CD4-positive, alpha-beta T cell treated with Interferon alpha-2 for 1 hour (primary cell): ENCODE data around the gene PRPF40B.

Experiments used
- DNase-seq, 2 donors: peaks; one replicate each; pipeline ENCODE4 v3.0.0-alpha.2; 2020 to 2022

PRPF40B gene

GRCh38 chr12:49636979-49637755 is 13.8 kb downstream of the PRPF40B start:
- DNase-seq, result peak; percentile 61 to 74

DNA sequence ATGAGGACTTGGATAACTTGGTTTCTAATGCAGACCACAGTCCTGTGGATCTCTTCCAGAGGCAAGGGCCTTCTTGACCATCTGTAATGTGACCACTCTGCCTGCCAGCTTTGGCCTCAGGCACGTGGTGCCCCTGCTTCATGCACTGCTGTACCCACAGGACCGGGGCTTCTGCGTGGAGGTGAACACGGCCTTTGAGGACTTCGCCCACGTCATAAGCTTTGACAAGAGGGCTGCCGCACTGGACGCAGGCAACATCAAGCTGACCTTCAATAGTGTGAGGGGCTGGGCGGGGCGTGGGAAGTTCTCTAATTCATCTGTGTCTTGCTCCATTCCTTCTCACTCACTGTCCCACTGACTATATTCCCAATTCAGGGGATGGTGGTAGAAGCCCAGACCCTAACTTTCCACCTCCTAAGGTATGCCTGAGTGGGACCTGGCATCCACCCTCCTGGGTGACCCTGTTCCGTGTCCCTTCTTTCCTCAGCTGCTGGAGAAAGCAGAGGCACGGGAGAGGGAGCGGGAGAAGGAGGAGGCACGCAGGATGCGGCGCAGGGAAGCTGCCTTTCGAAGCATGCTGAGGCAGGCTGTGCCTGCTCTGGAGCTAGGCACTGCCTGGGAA is 18.5 kb downstream of the PRPF40B start:
- DNase-seq, result no peak

DNA sequence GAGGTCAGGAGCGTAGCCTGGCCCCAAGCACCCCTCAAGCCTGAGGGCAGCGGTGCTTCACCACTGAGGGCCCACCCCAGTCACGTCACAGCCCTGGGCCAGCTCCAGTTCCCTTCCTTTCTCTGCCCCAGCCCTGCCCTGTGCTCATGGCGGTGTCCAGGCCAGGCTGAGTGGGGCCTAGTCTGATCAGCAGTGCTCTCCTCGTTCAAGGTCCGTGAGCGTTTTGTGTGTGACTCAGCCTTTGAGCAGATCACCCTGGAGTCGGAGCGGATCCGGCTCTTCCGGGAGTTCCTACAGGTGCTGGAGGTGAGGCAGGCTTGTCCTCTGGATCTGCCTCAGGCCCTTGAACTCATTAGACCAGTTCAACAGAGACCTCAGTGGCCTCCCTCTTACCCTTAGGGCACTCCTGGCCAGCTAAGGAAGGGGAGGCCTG is 19.0 kb downstream of the PRPF40B start:
- no peak for DNase-seq

DNA sequence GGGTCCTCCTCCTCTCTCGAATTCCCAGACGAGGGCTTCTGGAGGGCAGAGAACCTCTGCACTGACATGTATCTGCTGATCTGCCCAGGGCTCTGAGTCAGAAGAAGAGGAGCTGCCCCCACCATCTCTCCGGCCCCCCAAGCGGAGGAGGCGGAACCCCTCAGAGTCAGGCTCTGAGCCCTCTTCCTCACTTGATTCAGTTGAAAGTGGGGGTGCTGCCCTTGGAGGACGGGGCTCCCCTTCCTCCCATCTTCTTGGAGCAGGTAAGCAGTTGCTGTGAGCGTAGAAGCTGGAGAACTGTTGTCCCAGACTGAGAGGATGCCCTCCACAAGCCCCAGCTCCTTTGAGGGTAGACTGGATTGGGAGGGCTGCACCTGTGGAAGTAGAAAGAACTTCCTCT is 19.8 kb downstream of the PRPF40B start:
- DNase-seq, result no peak

GRCh38 chr12:49643961-49644619 is 20.7 kb downstream of the PRPF40B start:
- DNase-seq, result no peak

- peak; percentile 84 to 87 for DNase-seq
Measured at GRCh38 chr12:49644620-49644994, 21.2 kb downstream of the PRPF40B start.

- no peak for DNase-seq
Measured at GRCh38 chr12:49645146-49646039, 22.0 kb downstream of the PRPF40B start.

DNA sequence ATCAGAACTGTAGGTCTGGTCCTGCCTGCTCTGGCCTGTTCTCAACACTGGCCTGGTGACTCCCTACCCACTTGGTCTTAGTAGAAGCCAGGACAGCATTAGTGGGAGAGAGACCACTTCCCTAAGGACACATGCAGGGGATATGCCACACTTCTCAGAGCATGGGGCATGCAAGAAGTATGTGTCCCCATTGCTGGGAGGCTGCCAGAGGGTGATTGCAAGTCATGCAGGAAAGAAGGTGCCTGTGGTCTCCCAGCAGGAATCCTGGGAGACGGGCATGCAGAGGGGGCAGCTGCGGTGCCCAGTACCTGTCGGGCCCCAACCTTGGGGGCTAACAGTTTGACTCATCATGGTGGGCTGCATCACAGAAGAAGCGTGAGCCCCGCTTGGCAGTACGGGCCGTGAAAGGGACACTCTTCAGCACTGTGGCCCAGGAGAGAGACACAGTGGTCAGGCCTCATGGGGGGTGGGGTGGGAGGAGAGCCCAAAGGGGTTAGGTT is 23.0 kb downstream of the PRPF40B start:
- no peak for DNase-seq

GRCh38 chr12:49646871-49647654 is 23.7 kb downstream of the PRPF40B start:
- no peak for DNase-seq

- DNase-seq, result no peak
Measured at GRCh38 chr12:49647827-49648711, 24.7 kb downstream of the PRPF40B start.

DNA sequence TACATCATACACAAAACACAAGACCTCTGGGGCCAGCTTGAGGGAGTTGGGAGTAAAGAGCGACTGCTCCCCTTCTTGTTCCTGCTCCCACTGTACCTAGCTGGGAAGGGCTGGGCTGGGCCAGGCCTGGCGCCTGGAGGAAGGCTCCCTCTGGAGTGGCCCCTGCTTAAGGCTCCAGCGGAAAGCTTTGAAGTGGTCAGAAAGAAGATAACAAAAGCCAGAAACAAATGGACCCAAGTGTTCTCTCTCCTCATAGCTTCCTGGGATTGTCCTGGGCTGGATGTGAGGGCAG is 25.3 kb downstream of the PRPF40B start:
- DNase-seq, result no peak

GRCh38 chr12:49649445-49649844 is 26.1 kb downstream of the PRPF40B start:
- DNase-seq, result no peak

DNA sequence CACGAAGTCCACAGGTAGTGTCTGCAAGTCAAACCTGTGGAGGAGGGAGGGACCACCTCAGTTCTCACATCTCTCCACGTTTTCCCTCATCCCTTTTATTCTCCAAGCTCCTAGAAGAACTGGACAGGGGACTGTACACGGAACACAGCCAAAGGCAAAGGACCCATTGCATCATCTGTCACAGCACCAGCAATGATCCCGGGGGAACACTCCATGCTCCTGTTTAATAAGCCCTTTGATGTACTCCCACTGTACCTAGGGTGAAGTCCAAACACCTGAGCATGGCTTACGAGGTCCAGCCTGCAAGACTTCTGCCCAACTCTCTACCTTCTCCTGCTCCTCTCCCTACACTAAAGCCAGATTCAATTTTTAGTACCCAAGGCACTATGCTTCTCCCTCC is 26.5 kb downstream of the PRPF40B start:
- DNase-seq, result no peak

DNA sequence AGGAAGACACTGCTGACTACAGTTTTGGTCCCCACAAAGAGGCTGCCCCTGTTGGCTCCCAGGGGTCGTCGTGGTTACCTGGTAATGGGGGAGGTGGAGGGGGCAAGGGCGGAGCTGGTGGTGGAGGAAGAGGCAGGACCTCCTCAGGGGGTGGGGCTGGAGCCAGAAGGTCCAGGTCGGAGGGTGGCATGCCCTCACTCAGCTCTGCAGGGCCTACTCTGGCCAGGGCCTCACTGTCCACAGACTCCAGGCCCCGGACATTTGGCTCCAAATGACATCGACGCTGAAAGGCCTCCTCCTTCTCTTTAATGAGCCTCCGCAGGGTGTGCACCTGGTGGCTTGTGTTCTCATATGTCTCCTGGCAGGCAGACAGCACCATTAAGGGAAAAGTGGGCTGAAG is 28.5 kb downstream of the PRPF40B start:
- no peak for DNase-seq

- no peak for DNase-seq
Measured at GRCh38 chr12:49652921-49653520, 29.7 kb downstream of the PRPF40B start.

DNA sequence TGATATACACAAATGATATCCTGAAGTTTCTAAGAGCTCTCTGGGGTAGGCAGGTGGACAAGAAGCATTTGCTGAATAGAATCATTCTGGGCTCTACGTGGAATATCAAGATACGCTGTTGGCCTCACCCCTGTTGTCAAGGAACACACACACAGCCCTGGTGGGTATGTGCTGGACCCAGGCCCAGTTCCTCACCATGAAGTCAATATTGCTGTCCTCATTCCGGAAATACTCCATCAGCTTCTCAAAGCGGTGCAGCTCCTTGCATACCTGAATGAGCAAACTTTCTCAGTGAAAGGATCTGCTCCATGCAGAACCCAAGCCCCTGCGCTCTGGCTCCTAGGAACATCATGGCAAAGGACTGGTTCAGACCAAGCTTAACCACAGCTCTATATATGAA is 31.4 kb downstream of the PRPF40B start:
- no peak for DNase-seq

DNA sequence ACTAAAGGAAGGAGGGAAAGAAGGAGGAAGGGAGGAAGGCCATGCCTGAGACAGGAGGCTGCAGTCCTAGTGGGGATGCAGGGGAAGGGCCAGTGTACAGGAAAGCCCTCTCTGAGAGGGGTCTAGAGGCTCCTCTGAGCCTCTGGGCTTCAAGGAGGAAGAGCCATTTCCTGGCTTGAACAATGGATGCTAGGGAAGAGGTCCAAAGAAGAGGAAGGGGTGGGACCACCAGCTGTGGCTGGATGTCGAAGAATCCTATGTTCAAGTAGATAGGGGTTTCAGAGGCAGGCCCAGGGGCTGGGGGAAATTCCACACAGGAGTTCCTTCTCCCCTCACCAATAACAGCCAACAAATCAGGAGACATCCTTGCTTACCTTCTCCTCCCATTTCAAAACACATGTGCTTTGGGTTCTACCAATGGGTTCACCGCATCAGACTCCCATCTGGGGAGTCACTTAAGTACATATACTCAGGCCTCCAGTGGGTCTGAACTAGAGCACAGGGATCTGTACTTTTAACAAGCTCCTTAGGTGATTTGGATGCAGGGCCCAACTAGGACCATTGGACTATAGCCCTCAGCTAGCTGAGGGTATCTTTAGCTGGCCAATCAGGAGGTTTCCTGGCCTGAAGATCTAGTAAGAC is 32.4 kb downstream of the PRPF40B start:
- no peak for DNase-seq

- DNase-seq, result no peak
Measured at GRCh38 chr12:49658276-49658675, 34.9 kb downstream of the PRPF40B start.

DNA sequence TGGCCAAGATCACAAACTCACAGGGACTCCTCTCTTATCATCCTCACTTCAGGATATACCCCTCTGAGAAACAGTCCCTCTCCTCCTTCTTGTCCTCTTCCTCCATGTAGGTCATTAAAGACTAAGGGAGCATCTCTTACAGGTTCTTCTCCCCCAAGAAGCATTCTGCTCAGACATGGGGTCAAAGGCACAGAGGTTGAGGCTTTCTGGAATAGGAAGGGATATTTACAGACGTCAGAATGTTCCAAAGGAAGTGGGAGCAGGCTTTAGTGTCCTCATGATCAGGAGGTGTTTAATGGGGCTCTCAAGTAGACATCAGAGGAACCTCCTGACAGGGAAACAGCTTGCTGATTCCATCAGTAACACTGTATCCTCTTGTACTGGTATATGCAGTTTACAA is 36.4 kb downstream of the PRPF40B start:
- no peak for DNase-seq

GRCh38 chr12:49661191-49661590 is 37.8 kb downstream of the PRPF40B start:
- DNase-seq, result no peak
